GM12801 (cell line): Measurements from ENCODE around the gene PRRX2.

Experiments
- TF ChIP-seq, protein P1 (sequence below): IDR thresholded peaks from one replicate; pipeline ENCODE4 v1.5.1; 2011; ENCODE audit warnings: control low read depth; ENCODE audit not compliant: insufficient read length; ENCODE audit errors: extremely low read depth

Gene PRRX2

DNA sequence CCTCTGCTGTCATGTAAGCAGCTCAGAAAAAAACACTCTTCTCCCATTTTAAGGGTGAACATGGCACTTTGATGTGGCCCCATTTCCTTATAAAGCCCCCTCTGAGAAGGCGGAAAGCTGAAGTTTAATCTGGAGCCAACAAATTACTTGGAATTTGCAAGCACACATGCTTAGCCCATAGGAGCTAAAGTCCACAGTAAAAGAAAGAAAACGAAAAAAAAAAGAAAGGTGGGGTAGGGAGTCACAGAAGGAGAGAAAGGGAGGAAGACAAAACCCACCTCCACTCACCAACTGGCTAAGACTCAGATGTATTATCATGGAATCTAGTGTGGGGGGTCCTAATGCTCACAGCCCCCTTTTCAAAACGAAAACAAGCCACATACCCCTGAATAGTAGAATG is 30.4 kb downstream of the PRRX2 start:
- TF ChIP-seq, protein P1, sequence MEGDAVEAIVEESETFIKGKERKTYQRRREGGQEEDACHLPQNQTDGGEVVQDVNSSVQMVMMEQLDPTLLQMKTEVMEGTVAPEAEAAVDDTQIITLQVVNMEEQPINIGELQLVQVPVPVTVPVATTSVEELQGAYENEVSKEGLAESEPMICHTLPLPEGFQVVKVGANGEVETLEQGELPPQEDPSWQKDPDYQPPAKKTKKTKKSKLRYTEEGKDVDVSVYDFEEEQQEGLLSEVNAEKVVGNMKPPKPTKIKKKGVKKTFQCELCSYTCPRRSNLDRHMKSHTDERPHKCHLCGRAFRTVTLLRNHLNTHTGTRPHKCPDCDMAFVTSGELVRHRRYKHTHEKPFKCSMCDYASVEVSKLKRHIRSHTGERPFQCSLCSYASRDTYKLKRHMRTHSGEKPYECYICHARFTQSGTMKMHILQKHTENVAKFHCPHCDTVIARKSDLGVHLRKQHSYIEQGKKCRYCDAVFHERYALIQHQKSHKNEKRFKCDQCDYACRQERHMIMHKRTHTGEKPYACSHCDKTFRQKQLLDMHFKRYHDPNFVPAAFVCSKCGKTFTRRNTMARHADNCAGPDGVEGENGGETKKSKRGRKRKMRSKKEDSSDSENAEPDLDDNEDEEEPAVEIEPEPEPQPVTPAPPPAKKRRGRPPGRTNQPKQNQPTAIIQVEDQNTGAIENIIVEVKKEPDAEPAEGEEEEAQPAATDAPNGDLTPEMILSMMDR = no peak

DNA sequence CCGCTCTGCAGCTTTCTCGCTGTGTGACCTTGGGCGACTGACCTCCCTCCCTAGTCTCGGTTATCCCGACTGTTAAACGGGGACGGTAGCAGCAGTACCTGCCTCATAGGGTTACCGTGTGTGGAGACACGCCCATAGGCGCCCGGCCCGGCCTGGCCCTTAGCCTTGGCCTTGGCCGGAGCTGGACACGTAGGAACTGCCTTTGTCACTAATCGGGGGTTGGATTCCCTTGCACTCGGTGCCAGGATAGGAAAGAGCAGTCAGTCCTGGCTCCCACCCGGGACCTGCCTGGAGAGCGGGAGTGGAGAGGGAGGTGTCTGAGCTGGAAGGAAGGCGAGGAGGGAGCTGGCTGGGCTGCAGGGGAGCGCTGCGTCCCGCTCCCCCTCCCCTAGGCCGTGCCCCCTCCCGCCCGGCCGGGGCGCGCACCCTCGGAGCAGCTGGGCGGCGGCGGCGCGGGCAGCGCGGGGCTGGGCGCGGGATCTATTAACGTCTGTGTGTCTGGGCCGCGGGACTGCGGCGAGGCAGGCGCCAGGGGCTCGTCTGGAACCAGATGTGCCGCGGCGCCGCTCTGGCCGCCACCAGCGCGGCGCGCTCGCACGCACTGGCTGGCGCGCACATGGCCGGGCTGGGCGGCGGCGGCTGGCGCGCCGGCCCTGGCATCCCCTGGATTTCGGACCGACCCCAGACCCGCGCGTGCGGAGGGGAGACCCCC is 31.7 kb downstream of the PRRX2 start:
- TF ChIP-seq, protein P1 = no peak

DNA sequence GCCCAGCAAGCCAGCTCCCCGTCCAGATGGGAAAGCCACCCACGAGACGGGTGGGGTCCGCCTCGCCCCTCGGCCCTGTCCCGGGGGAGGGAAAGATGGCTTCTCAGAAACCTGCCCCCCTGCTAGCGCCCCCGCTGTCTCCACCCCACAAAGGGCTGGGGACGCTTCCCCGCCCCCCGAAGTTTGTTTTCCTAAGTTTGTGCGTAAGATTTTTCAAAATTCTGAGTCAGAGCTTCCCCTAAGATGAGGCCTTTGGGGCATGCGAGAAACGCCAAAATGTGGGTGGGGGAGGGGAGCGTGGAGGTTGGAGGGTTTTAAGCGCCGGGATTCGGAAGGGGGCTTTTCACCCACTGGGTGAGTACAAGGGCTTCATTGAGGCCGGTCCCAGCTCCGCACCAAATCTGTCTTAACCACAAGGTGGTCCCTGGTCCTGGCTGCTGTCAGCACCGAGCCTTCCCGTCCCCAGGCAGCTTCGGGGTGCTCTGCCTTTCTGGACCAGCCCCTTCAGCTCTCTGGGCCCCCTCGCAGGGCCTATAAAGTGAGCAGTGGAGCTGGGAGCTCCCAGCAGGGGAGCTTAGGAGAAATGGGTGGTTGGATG is 32.3 kb downstream of the PRRX2 start:
- TF ChIP-seq, protein P1 = no peak

DNA sequence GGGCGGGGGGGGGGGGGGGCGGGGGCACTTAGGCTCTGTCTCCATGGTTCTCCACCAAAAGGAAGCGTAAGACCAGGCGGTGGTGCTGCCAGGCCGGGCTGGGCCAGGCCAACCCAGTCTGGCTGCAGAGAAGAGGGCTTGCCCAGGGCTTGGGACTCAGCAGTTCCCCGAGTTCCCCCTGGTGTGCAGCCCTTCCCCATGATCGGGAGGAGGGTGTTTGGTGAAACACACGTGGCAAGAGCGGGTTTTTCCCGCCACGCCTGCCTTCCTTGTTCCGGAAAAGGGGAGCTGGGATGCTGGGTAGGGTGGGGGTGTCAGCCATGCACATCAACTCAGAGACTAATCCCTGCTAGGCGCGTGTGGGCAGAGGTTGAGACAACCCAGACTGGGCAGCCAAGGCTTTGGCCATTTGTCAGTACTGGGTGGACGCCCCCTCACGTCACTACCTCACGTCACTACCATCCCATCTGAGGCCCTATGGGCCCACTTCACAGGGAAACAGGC is 32.9 kb downstream of the PRRX2 start:
- TF ChIP-seq, protein P1 = no peak

DNA sequence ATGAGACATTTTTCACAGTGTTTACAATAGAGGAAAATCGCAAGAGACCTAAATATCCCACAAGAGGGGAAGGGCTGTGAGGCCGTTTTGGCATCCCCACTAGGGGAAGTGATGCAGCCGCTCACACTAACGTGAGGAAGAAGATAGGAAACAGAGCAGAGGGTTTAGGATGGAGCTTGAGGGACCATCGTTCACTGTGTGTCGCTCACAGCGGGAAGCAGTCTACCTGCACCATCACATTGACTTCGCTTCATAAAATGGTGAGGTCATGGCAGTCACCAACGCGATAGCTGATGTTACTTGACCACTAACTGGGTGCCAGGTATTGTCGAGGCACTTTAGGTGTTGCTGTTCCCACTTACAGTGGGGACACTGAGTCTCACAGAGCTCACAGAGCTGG is 35.6 kb downstream of the PRRX2 start:
- TF ChIP-seq, protein P1 = no peak

DNA sequence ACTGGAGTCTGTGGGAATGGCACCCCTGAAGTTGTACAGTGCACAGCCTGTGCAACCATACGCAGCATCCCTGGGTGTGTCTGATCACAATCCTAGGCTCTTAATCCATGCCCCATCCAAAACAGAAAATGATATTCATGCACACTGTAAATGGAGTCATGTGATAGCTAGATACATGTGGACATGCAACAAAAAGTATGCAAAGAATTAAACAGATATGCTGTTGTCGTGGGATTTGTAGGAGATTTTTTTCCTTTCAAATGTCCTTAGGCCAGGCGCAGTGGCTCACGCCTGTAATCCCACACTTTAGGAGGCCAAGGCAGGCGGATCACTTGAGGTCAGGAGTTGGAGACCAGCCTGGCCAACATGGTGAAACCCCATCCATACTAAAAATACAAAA is 36.1 kb downstream of the PRRX2 start:
- TF ChIP-seq, protein P1 = no peak

DNA sequence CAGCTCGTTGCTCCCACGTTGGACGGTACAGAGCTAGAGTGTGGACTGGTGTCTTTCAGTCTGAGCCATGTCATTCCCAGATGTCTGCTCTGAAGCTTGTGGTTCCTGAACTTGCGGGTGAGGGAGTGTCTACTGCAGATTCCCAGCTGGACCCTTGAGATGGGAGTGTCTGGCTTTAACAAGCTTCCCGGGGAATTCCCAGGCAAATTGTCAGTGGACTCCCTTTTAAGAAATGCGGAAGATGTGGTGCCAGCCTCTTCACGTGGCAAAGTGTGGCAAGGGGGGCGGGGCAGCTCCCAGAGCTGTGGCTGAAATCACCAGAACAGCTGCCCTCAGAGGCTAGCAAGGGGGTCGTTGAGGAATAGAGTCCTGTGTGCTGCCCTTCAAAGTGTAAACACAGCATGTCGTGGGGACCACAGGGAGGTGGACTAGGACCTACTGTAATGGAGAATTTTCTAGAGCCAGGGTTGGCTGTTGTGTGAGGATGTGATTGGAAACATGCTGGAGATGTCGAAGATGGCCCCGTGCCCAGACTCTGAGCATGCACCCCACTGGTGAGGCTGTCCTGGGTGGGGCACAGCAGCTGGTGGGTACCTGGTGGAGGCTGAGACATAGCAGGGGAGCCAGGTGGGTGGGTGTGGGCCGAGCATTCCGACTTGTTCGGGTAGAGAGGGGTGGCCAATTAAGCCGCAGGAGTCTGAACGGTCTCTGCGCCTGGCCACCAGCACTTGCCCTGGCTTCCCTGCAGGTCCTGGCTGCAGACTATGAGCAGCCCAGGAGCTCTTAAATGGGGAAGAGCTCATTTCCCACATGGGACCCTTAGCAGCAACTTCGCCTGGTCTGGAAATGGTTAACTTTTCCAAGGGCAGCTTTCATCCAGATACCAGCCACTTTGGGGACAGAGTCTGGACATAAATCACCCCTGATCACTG is 37.4 kb downstream of the PRRX2 start:
- TF ChIP-seq, protein P1 = no peak
